Measurements from ENCODE around the gene CDKAL1.
A peak's percentile ranks its signal among the peaks of the same experiment; 100 is the strongest.

The CDKAL1 gene

GRCh38 chr6:20838113-20838512 is 303.9 kb downstream of the CDKAL1 start:
- DNase-seq (ENCODE audit: low read depth) = no peak

- no peak for DNase-seq (ENCODE audit: low read depth)
Observed at GRCh38 chr6:20839630-20840029, 305.4 kb downstream of the CDKAL1 start.

- peak; percentile 85 for DNase-seq (ENCODE audit: low read depth)
Observed at GRCh38 chr6:20840675-20841074, 306.4 kb downstream of the CDKAL1 start.

GRCh38 chr6:20841806-20842205 is 307.5 kb downstream of the CDKAL1 start:
- DNase-seq (ENCODE audit: low read depth) = no peak

- no peak for DNase-seq (ENCODE audit: low read depth)
Observed at GRCh38 chr6:20845592-20845991, 311.3 kb downstream of the CDKAL1 start.

GRCh38 chr6:20846602-20847028 is 312.4 kb downstream of the CDKAL1 start:
- DNase-seq (ENCODE audit: low read depth) = peak; percentile 73

GRCh38 chr6:20847904-20848303 is 313.6 kb downstream of the CDKAL1 start:
- no peak for DNase-seq (ENCODE audit: low read depth)

- DNase-seq (ENCODE audit: low read depth) = no peak
Observed at GRCh38 chr6:20850686-20851416, 316.6 kb downstream of the CDKAL1 start.

GRCh38 chr6:20851795-20852194 is 317.5 kb downstream of the CDKAL1 start:
- no peak for DNase-seq (ENCODE audit: low read depth)

GRCh38 chr6:20853828-20854227 is 319.6 kb downstream of the CDKAL1 start:
- DNase-seq (ENCODE audit: low read depth) = no peak

GRCh38 chr6:20856681-20857288 is 322.5 kb downstream of the CDKAL1 start:
- no peak for DNase-seq (ENCODE audit: low read depth)

GRCh38 chr6:20861481-20861880 is 327.2 kb downstream of the CDKAL1 start:
- DNase-seq (ENCODE audit: low read depth) = no peak

GRCh38 chr6:20866036-20866435 is 331.8 kb downstream of the CDKAL1 start:
- DNase-seq (ENCODE audit: low read depth) = no peak

- DNase-seq (ENCODE audit: low read depth) = peak; percentile 55
Observed at GRCh38 chr6:20866935-20867703, 332.9 kb downstream of the CDKAL1 start.

- no peak for DNase-seq (ENCODE audit: low read depth)
Observed at GRCh38 chr6:20868397-20869096, 334.3 kb downstream of the CDKAL1 start.

- no peak for DNase-seq (ENCODE audit: low read depth)
Observed at GRCh38 chr6:20870021-20870420, 335.8 kb downstream of the CDKAL1 start.

GRCh38 chr6:20870493-20870892 is 336.2 kb downstream of the CDKAL1 start:
- no peak for DNase-seq (ENCODE audit: low read depth)

- DNase-seq (ENCODE audit: low read depth) = peak; percentile 57
Observed at GRCh38 chr6:20873425-20874190, 339.4 kb downstream of the CDKAL1 start.

- peak; percentile 68 for DNase-seq (ENCODE audit: low read depth)
Observed at GRCh38 chr6:20875369-20875963, 341.2 kb downstream of the CDKAL1 start.

- DNase-seq (ENCODE audit: low read depth) = peak; percentile 83
Observed at GRCh38 chr6:20876036-20876435, 341.8 kb downstream of the CDKAL1 start.

- DNase-seq (ENCODE audit: low read depth) = no peak
Observed at GRCh38 chr6:20876561-20876960, 342.3 kb downstream of the CDKAL1 start.
